Mesenchymal stem cell (in vitro differentiated cells and primary cell): ENCODE measurements around the gene ZFYVE1.
A peak's percentile ranks its signal among the peaks of the same experiment; 100 is the strongest.
"Not testable (repeated sequence)": the region's sequence is repeated elsewhere in the genome, so short reads cannot be mapped to it uniquely, and the experiment has no call there.

Experiments
- DNase-seq: peaks from one replicate; pipeline ENCODE4 v3.0.0-alpha.2; 2013
- H2AFZ ChIP-seq: one replicate; pipeline ENCODE4 v1.6.1; 2013; ENCODE audit warnings: low read depth, mild to moderate bottlenecking, control low read depth, inconsistent platforms, low read length, moderate library complexity
- H2AK5ac ChIP-seq: 2 replicates; pipeline ENCODE4 v1.6.1; 2013; ENCODE audit warnings: low read length, moderate library complexity, mild to moderate bottlenecking, inconsistent platforms; ENCODE audit not compliant: severe bottlenecking
- H2BK120ac ChIP-seq: one replicate; pipeline ENCODE4 v1.6.1; 2013; ENCODE audit warnings: low read depth, mild to moderate bottlenecking, inconsistent platforms, low read length, moderate library complexity
- H2BK12ac ChIP-seq, 2 experiments: one replicate each; pipeline ENCODE4 v1.6.1; 2013; ENCODE audit warnings: inconsistent platforms in 2 of 2, low read length in 2 of 2, mild to moderate bottlenecking in 2 of 2, moderate library complexity in 2 of 2, control low read depth in 1 of 2
- H2BK15ac ChIP-seq: one replicate; pipeline ENCODE4 v1.6.1; 2013; ENCODE audit warnings: mild to moderate bottlenecking, low read depth, inconsistent platforms; ENCODE audit not compliant: poor library complexity, severe bottlenecking
- H2BK5ac ChIP-seq: 2 replicates; pipeline ENCODE4 v1.6.1; 2013; ENCODE audit warnings: low read depth, mild to moderate bottlenecking, low read length, control low read depth, inconsistent platforms; ENCODE audit not compliant: poor library complexity, severe bottlenecking
- H3K14ac ChIP-seq, 2 experiments: one replicate each; pipeline ENCODE4 v1.6.1; 2013; ENCODE audit warnings: inconsistent platforms in 2 of 2, low read length in 2 of 2, control low read depth in 1 of 2, mild to moderate bottlenecking in 1 of 2, moderate library complexity in 1 of 2
- H3K18ac ChIP-seq, 2 experiments: one replicate each; pipeline ENCODE4 v1.6.1; 2013; ENCODE audit warnings: inconsistent platforms in 2 of 2, low read length in 2 of 2, control low read depth in 1 of 2, low read depth in 1 of 2, mild to moderate bottlenecking in 1 of 2
- H3K23ac ChIP-seq, 2 experiments: one replicate each; pipeline ENCODE4 v1.6.1; 2013; ENCODE audit warnings: inconsistent platforms in 2 of 2, low read length in 2 of 2, mild to moderate bottlenecking in 2 of 2, moderate library complexity in 2 of 2, control low read depth in 1 of 2
- H3K27ac ChIP-seq: 2 replicates; pipeline ENCODE4 v1.5.1; 2013; ENCODE audit warnings: mild to moderate bottlenecking, moderate library complexity, low read length, control low read depth, inconsistent platforms; ENCODE audit not compliant: poor library complexity, severe bottlenecking
- H3K27me3 ChIP-seq, 2 experiments: 2 replicates each; pipeline versions ENCODE4 v1.6.1 to v1.7.0; 2013; ENCODE audit warnings: low read length in 2 of 2, mild to moderate bottlenecking in 2 of 2, moderate library complexity in 2 of 2, control low read depth in 1 of 2, inconsistent platforms in 1 of 2; ENCODE audit not compliant: control insufficient read depth in 1 of 2, insufficient read depth in 1 of 2
- H3K36me3 ChIP-seq, 2 experiments: 2 replicates each; pipeline versions ENCODE4 v1.6.1 to v1.7.0; 2013; ENCODE audit warnings: low read length in 2 of 2, control low read depth in 1 of 2, inconsistent platforms in 1 of 2, low read depth in 1 of 2, mild to moderate bottlenecking in 1 of 2; ENCODE audit not compliant: insufficient read depth in 2 of 2, control insufficient read depth in 1 of 2
- H3K4ac ChIP-seq, 2 experiments: one replicate each; pipeline ENCODE4 v1.6.1; 2013; ENCODE audit warnings: inconsistent platforms in 2 of 2, low read length in 2 of 2, mild to moderate bottlenecking in 2 of 2, moderate library complexity in 2 of 2, control low read depth in 1 of 2, low read depth in 1 of 2
- H3K4me1 ChIP-seq: 2 replicates; pipeline ENCODE4 v1.6.1; 2013; ENCODE audit warnings: low read depth, low read length, control low read depth; ENCODE audit not compliant: control insufficient read depth, insufficient read depth
- H3K4me2 ChIP-seq: 2 replicates; pipeline ENCODE4 v1.6.1; 2013; ENCODE audit warnings: low read length, mild to moderate bottlenecking, inconsistent platforms; ENCODE audit not compliant: poor library complexity, severe bottlenecking
- H3K4me3 ChIP-seq, 2 experiments: 2 replicates each; pipeline versions ENCODE4 v1.5.1 to v1.7.0; 2013; ENCODE audit warnings: low read length in 2 of 2, mild to moderate bottlenecking in 2 of 2, control low read depth in 1 of 2, low read depth in 1 of 2; ENCODE audit not compliant: insufficient read depth in 1 of 2
- H3K79me1 ChIP-seq: replicated peaks from 2 replicates; pipeline ENCODE4 v1.6.1; 2013; ENCODE audit warnings: mild to moderate bottlenecking, control low read depth, low read length, inconsistent platforms; ENCODE audit not compliant: poor library complexity, severe bottlenecking
- H3K9ac ChIP-seq: 2 replicates; pipeline ENCODE4 v1.7.0; 2013; ENCODE audit warnings: mild to moderate bottlenecking, low read length, moderate library complexity
- H3K9me3 ChIP-seq: 2 replicates; pipeline ENCODE4 v1.7.0; 2013; ENCODE audit warnings: mild to moderate bottlenecking, low read length; ENCODE audit not compliant: control insufficient read depth
- H4K8ac ChIP-seq: one replicate; pipeline ENCODE4 v1.6.1; 2013; ENCODE audit warnings: inconsistent platforms, mild to moderate bottlenecking, low read length, moderate library complexity
- H4K91ac ChIP-seq: one replicate; pipeline ENCODE4 v1.6.1; 2013; ENCODE audit warnings: mild to moderate bottlenecking, low read length, inconsistent platforms
- WGBS: methylation state at CpG from one replicate; pipeline ENCODE4 v1.1.7; 2013; ENCODE audit warnings: mixed read lengths; 5-methylcytosine and 5-hydroxymethylcytosine counted together

The ZFYVE1 gene

DNA sequence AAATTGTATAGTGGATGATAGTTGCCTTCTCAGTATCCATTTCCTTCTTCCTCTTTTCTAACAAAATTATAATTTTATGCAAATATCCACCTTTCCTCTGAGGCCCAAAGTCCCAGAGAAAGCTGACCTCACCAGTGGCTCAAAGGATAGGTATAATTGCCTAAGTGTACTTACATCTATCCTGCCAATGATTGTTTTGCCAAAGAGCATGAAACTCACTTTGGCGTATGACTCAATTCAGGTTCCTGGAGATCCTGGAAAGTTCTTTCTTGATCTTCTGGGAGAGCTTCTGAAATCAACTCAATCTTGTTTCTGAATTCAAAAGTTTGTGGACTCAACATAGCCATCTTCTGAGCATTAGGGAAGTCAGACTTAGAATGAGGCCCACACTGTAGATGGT is 20.9 kb upstream of the ZFYVE1 start:
- H3K14ac ChIP-seq = no peak overlapping the region
- no peak overlapping the region for H3K23ac ChIP-seq
- no peak overlapping the region for H3K4ac ChIP-seq
- WGBS = 100% methylated on average over 1 of the region's 1 CpG
- H3K36me3 ChIP-seq = no peaks in the 10 kb centered on the region
- no peak overlapping the region for H2AK5ac ChIP-seq
- no peaks in the 10 kb centered on the region for H3K4me1 ChIP-seq
- H3K9me3 ChIP-seq = no peaks in the 10 kb centered on the region
- no peak overlapping the region for H4K91ac ChIP-seq
- H3K79me1 ChIP-seq = no peaks in the 10 kb centered on the region
- no peak overlapping the region for H2BK5ac ChIP-seq
- no peak overlapping the region for H4K8ac ChIP-seq
- no peak for DNase-seq
- no peak overlapping the region for H3K4me2 ChIP-seq
- H3K27me3 ChIP-seq = no peaks in the 10 kb centered on the region
- no peak overlapping the region for H2BK120ac ChIP-seq
- H3K18ac ChIP-seq = no peak overlapping the region
- H2BK12ac ChIP-seq = no peak overlapping the region
- H2BK15ac ChIP-seq = no peak overlapping the region
- H3K4me3 ChIP-seq = no peak overlapping the region
- H3K9ac ChIP-seq = no peak overlapping the region
- H3K27ac ChIP-seq = no peak overlapping the region
- H2AFZ ChIP-seq = no peak overlapping the region

DNA sequence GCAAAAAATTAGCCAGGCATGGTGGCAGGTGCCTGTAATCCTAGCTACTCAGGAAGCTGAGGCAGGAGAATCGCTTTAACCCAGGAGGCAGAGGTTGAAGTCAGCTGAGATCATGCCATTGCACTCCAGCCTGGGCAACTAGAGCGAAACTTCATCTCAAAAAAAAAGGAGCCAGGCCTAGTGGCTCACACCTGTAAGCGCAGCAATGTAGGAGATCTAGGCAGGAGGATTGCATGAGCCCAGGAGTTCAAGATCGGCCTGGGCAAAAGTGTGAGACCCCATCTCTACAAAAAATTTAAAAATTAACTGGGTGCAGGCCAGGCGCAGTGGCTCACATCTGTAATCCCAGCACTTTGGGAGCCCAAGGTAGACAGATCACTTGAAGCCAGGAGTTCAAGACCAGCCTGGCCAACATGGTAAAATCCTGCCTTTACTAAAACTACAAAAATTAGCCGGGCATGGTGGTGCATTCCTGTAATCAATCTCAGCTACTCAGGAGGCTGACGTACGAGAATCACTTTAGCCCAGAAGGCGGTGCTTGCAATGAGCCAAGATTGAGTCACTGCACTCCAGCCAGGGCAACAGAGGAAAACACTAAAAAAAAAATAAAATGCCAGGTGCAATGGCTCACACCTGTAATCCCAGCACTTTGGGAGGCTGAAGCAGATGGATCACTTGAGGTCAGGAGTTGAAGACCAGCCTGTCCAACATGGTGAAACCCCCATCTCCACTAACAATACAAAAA is 10.0 kb upstream of the ZFYVE1 start:
- H2BK15ac ChIP-seq, H3K9ac ChIP-seq, H2BK5ac ChIP-seq: not testable (repeated sequence)

DNA sequence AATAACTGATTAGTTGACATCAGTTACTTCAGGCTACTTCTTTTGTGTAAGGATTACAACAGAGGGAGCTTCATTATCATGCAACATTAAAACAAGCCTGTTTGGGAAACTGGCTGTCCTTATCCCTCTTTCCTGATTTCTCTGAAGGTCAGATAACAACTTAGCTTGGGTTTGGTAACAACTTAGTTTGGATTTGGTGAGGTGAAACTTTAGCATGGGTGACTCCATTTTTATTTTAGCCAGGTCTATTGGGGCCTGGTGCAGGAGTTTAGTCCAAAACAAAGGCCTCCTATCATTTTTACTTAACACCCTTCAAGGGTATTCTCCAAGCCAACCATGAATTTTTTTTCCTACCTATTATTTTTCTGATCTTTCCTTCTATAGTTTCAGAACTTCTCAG is 1.1 kb upstream of the ZFYVE1 start:
- H2AK5ac ChIP-seq = no peak overlapping the region
- H4K8ac ChIP-seq = no peak overlapping the region
- peaks cover 4 to 14% of the 10 kb centered on the region in 2 experiments for H3K36me3 ChIP-seq

More for the DNA sequence above, 10.0 kb upstream of the ZFYVE1 start:
- not testable (repeated sequence) for DNase-seq, H4K8ac ChIP-seq, H3K4me3 ChIP-seq, H3K4ac ChIP-seq, H3K4me1 ChIP-seq, H2BK120ac ChIP-seq, H3K9me3 ChIP-seq, H3K79me1 ChIP-seq, H3K4me2 ChIP-seq, H4K91ac ChIP-seq, H3K14ac ChIP-seq, H3K27me3 ChIP-seq, H2AK5ac ChIP-seq, H3K23ac ChIP-seq, H3K18ac ChIP-seq, H3K27ac ChIP-seq, H2BK12ac ChIP-seq, H3K36me3 ChIP-seq, H2AFZ ChIP-seq
- 78% methylated on average over 9 of the region's 9 CpGs for WGBS

DNA sequence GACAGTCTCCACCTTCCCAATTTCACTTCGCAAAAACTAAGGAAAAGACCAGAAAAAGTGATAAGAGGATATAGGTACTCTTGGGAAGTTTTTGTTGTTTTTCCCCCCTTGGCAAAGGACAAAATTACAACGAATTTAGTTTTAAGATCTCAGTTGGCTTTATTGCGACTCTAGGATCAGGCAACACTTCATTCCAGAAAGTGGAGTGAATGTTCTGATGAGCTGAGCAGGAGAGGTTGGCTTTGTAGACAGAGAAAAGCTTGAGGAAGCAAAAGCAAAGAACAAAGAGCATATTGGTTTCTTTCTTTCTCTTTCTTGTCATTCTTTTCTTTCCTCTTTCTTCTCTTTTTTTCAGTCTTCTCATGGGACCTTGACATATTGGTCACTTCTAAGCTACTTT is 640 bp upstream of the ZFYVE1 start:
- H3K4ac ChIP-seq = no peak overlapping the region
- peaks cover 4 to 17% of the 10 kb centered on the region in 2 experiments for H3K36me3 ChIP-seq
- no peak overlapping the region for H2AFZ ChIP-seq
- no peak overlapping the region for H4K8ac ChIP-seq
- H3K27ac ChIP-seq = no peak overlapping the region
- no peaks in the 10 kb centered on the region for H3K9me3 ChIP-seq
- 53% methylated on average over 3 of the region's 3 CpGs for WGBS
- H3K9ac ChIP-seq = peak overlapping the region; percentile 97
- peaks cover 8% of the 10 kb centered on the region for H3K4me1 ChIP-seq
- no peak overlapping the region for H2BK120ac ChIP-seq
- peaks cover 7% of the 10 kb centered on the region for H3K79me1 ChIP-seq
- DNase-seq = no peak
- H3K4me3 ChIP-seq = peak overlapping the region in 1 of 2 experiments; percentile 87
- no peak overlapping the region for H2BK15ac ChIP-seq
- H2AK5ac ChIP-seq = no peak overlapping the region
- no peak overlapping the region for H2BK12ac ChIP-seq
- H3K18ac ChIP-seq = no peak overlapping the region
- no peak overlapping the region for H4K91ac ChIP-seq
- no peak overlapping the region for H3K23ac ChIP-seq
- H2BK5ac ChIP-seq = no peak overlapping the region
- peak overlapping the region; percentile 55 for H3K4me2 ChIP-seq
- H3K27me3 ChIP-seq = no peaks in the 10 kb centered on the region
- H3K14ac ChIP-seq = no peak overlapping the region

More for the DNA sequence above, 1.1 kb upstream of the ZFYVE1 start:
- H3K4me2 ChIP-seq = no peak overlapping the region
- peak overlapping the region; percentile 97 for H3K9ac ChIP-seq
- H2AFZ ChIP-seq = no peak overlapping the region
- H2BK15ac ChIP-seq = no peak overlapping the region
- H3K9me3 ChIP-seq = no peaks in the 10 kb centered on the region
- H3K27me3 ChIP-seq = no peaks in the 10 kb centered on the region
- H3K4me1 ChIP-seq = peaks cover 6% of the 10 kb centered on the region
- H2BK5ac ChIP-seq = no peak overlapping the region
- H3K23ac ChIP-seq = no peak overlapping the region
- H3K79me1 ChIP-seq = peaks cover 7% of the 10 kb centered on the region
- H3K27ac ChIP-seq = no peak overlapping the region
- H4K91ac ChIP-seq = no peak overlapping the region
- H3K4ac ChIP-seq = no peak overlapping the region
- no peak overlapping the region for H3K18ac ChIP-seq
- H3K14ac ChIP-seq = no peak overlapping the region
- no peak overlapping the region for H2BK120ac ChIP-seq
- H2BK12ac ChIP-seq = no peak overlapping the region
- DNase-seq = no peak
- H3K4me3 ChIP-seq = no peak overlapping the region
